HepG2 (cell line): ENCODE data around the gene SH3YL1. TPM values are rescaled to one million over a fixed set of nuclear protein-coding genes. Genes with fewer than 3 reads are reported as not detected.
A peak's percentile ranks its signal among the peaks of the same experiment; 100 is the strongest.

ENCODE experiments used
- ARID3A ChIP-seq: IDR thresholded peaks from 2 replicates; pipeline ENCODE4 v1.6.1; 2012; ENCODE audit warnings: low read depth, low read length, improper control_type of control experiment
- ARNT2 ChIP-seq: sonication (generic); formaldehyde crosslinking; IDR thresholded peaks from 2 replicates; pipeline ENCODE4 v1.8.0; 2022; ENCODE audit warnings: mild to moderate bottlenecking, low read depth, missing genetic modification reagents, moderate library complexity
- BCL6 ChIP-seq: IDR thresholded peaks from 2 replicates; pipeline ENCODE4 v1.6.1; 2016; ENCODE audit warnings: missing genetic modification reagents, missing compliant biosample characterization
- CENPX ChIP-seq: sonication (generic); formaldehyde crosslinking; IDR thresholded peaks from 2 replicates; pipeline ENCODE4 v1.9.0; 2021; ENCODE audit warnings: mild to moderate bottlenecking, missing genetic modification reagents, moderate library complexity
- DMTF1 ChIP-seq: sonication (generic); formaldehyde crosslinking; IDR thresholded peaks from 2 replicates; pipeline ENCODE4 v1.4.0; 2020; ENCODE audit warnings: mild to moderate bottlenecking, missing genetic modification reagents
- HOXA9 ChIP-seq: sonication (generic); formaldehyde crosslinking; IDR thresholded peaks from 2 replicates; pipeline ENCODE4 v1.8.1; 2022; ENCODE audit warnings: missing genetic modification reagents, mild to moderate bottlenecking, moderate library complexity, borderline replicate concordance
- MAZ ChIP-seq, 2 experiments: sonication (generic) in 1 of 2; formaldehyde crosslinking in 1 of 2; IDR thresholded peaks; 2 replicates each; pipeline versions ENCODE4 v1.5.0 to v1.6.1; 2012 to 2020; ENCODE audit warnings: low read depth in 2 of 2, mild to moderate bottlenecking in 2 of 2, borderline replicate concordance in 1 of 2, improper control_type of control experiment in 1 of 2, low read length in 1 of 2, missing genetic modification reagents in 1 of 2, moderate library complexity in 1 of 2
- MEF2D ChIP-seq: sonication (generic); formaldehyde crosslinking; IDR thresholded peaks from 2 replicates; pipeline ENCODE4 v1.5.1; 2020; ENCODE audit warnings: mild to moderate bottlenecking, missing genetic modification reagents
- MTA3 ChIP-seq: sonication (generic); formaldehyde crosslinking; IDR thresholded peaks from 2 replicates; pipeline ENCODE4 v1.4.0; 2020; ENCODE audit warnings: missing genetic modification reagents
- PAWR ChIP-seq: sonication (generic); formaldehyde crosslinking; IDR thresholded peaks from 2 replicates; pipeline ENCODE4 v1.4.0; 2020; ENCODE audit warnings: missing genetic modification reagents, mild to moderate bottlenecking, borderline replicate concordance
- PTBP1 ChIP-seq: fragments of 200-400 bp; formaldehyde crosslinking; IDR thresholded peaks from 2 replicates; pipeline ENCODE4 v1.6.1; 2018; ENCODE audit warnings: low read length, low read depth; ENCODE audit not compliant: poor library complexity, severe bottlenecking
- TBP ChIP-seq: sonication (generic); formaldehyde crosslinking; IDR thresholded peaks from 2 replicates; pipeline ENCODE4 v1.5.0; 2020; ENCODE audit warnings: missing genetic modification reagents
- TFDP2 ChIP-seq: sonication (generic); formaldehyde crosslinking; IDR thresholded peaks from 2 replicates; pipeline ENCODE4 v1.4.0; 2020; ENCODE audit warnings: missing genetic modification reagents
- ZNF441 ChIP-seq: sonication (generic); formaldehyde crosslinking; IDR thresholded peaks from 2 replicates; pipeline ENCODE4 v1.7.0; 2021; ENCODE audit warnings: missing genetic modification reagents, borderline replicate concordance
- ZNF597 ChIP-seq: sonication (generic); formaldehyde crosslinking; IDR thresholded peaks from 2 replicates; pipeline ENCODE4 v1.5.0; 2020; ENCODE audit warnings: missing genetic modification reagents
- polyA plus RNA-seq, 8 experiments: library from polyadenylated mRNA; depleted of rRNA in 3 of 8; stranded (reverse) in 7 of 8; unstranded in 1 of 8; fragments of >200 nt; fragmentation: Illumina TruSeq in 4 of 8; extraction: Trizol in 4 of 8; gene quantifications; 2 replicates each; pipeline versions ENCODE4 v1.2.1 to v1.2.3, GENCODE V29; 2011 to 2016; ENCODE audit warnings: low read depth in 4 of 8, missing spikeins in 1 of 8, mixed read lengths in 1 of 8; ENCODE audit not compliant: insufficient read depth in 1 of 8
- total RNA-seq, 5 experiments: library from RNA; depleted of rRNA; stranded (reverse); fragments of >200 nt; fragmentation: Illumina TruSeq; extraction: Trizol; gene quantifications; 2 replicates each; pipeline ENCODE4 v1.2.3, GENCODE V29; 2016; ENCODE audit warnings: low read depth in 1 of 5
- TF ChIP-seq, protein P1 (sequence below): sonication (generic); formaldehyde crosslinking; IDR thresholded peaks from 2 replicates; pipeline ENCODE4 v1.5.1; 2020; ENCODE audit warnings: missing genetic modification reagents, mild to moderate bottlenecking, borderline replicate concordance
- TF ChIP-seq, protein P2 (sequence below): sonication (generic); formaldehyde crosslinking; IDR thresholded peaks from 2 replicates; pipeline ENCODE4 v1.8.0; 2023; ENCODE audit warnings: mild to moderate bottlenecking, missing genetic modification reagents
- TF ChIP-seq, protein P3 (sequence below): sonication (generic); formaldehyde crosslinking; IDR thresholded peaks from 2 replicates; pipeline ENCODE4 v1.4.0; 2020; ENCODE audit warnings: mild to moderate bottlenecking, low read depth, missing genetic modification reagents

SH3YL1 gene
- total and polyA plus RNA-seq, 2 of the 13 experiments (the other 11 are each of a cell fraction or from before 2014, with no cell fraction given), result 13.0 to 48.2 TPM

DNA sequence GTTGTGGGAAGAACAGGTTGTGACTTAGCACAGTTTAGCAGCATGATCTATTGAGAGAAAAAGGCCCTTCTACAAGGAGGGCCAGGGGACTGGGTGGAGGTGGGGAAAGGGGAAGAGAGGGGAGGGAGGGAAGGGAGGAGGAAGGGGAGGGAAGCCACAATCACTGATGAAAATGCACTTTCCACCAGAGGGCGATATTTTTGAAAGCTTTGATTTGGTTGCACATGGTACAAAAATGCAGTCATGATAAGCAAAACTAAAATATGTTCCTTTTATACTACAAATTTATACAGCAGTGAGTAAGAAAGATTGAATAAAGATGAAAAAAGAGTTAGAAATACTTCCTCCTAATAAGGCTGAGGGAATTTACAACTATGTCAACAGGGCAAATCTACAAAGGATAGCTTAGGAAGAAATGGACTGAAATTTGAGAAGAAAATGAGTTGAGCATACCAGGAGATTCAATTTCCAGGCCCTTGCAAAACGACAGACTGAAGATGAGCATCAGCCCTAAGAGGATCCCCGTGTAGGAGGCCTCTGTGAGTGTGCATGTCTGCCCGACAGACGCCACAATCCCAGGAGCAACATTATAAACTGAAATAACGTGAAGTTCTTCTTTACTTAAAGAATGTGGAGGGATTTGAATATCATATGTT is 17.2 kb downstream of the SH3YL1 start (continued):
- peak; percentile 70 for TF ChIP-seq ARID3A
- TF ChIP-seq TFDP2 (CRISPR knock-in tag), result no peak
- peak; percentile 78 for TF ChIP-seq MAZ (IDR thresholded peaks at IDR 0.05; ENCODE audit: borderline replicate concordance, low read depth, low read length)
- TF ChIP-seq MAZ (CRISPR knock-in tag; IDR thresholded peaks at IDR 0.05; ENCODE audit: low read depth), result no peak
- no peak for TF ChIP-seq HOXA9
- TF ChIP-seq MTA3, result no peak
- no peak for TF ChIP-seq PTBP1
- no peak for TF ChIP-seq DMTF1
- no peak for TF ChIP-seq CENPX (CRISPR knock-in tag)
- TF ChIP-seq PAWR (CRISPR knock-in tag), result no peak
- TF ChIP-seq ZNF441 (CRISPR knock-in tag), result no peak
- TF ChIP-seq MEF2D, result no peak
- TF ChIP-seq, protein P1, sequence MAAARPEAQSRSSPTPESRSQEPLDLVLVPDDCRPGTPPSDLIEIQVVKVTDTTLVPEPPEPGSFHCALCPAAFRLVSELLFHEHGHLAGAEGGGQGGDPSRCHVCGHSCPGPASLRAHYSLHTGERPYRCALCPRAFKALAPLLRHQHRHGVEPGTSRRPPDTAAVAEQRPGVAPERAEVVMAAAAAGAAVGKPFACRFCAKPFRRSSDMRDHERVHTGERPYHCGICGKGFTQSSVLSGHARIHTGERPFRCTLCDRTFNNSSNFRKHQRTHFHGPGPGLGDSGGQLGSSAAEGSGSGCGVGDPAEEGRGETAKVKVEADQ (CRISPR knock-in tag), result no peak
- TF ChIP-seq ZNF597 (CRISPR knock-in tag), result no peak
- TF ChIP-seq, protein P2, sequence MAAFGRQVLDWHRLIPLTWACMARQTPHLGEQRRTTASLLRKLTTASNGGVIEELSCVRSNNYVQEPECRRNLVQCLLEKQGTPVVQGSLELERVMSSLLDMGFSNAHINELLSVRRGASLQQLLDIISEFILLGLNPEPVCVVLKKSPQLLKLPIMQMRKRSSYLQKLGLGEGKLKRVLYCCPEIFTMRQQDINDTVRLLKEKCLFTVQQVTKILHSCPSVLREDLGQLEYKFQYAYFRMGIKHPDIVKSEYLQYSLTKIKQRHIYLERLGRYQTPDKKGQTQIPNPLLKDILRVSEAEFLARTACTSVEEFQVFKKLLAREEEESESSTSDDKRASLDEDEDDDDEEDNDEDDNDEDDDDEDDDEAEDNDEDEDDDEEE (CRISPR knock-in tag), result no peak
- TF ChIP-seq BCL6 (CRISPR knock-in tag), result peak; percentile 54; the same call in 1 of the 2 replicates
- no peak for TF ChIP-seq ARNT2
- TF ChIP-seq, protein P3, sequence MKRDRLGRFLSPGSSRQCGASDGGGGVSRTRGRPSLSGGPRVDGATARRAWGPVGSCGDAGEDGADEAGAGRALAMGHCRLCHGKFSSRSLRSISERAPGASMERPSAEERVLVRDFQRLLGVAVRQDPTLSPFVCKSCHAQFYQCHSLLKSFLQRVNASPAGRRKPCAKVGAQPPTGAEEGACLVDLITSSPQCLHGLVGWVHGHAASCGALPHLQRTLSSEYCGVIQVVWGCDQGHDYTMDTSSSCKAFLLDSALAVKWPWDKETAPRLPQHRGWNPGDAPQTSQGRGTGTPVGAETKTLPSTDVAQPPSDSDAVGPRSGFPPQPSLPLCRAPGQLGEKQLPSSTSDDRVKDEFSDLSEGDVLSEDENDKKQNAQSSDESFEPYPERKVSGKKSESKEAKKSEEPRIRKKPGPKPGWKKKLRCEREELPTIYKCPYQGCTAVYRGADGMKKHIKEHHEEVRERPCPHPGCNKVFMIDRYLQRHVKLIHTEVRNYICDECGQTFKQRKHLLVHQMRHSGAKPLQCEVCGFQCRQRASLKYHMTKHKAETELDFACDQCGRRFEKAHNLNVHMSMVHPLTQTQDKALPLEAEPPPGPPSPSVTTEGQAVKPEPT (CRISPR knock-in tag), result no peak
- TF ChIP-seq TBP, result no peak
